Mammary epithelial cell (primary cell): ENCODE data around the gene RAB11FIP4.

Experiments
- EZH2 ChIP-seq: IDR thresholded peaks from 2 replicates; pipeline ENCODE4 v1.6.1; 2012; ENCODE audit warnings: low read length, inconsistent platforms, borderline replicate concordance
- TF ChIP-seq, protein P1 (sequence below), 2 donors: IDR thresholded peaks in 1 of 2; conservative IDR thresholded peaks in 1 of 2; 2 replicates each; pipeline ENCODE4 v1.5.1; 2011 to 2012; ENCODE audit warnings: inconsistent platforms in 2 of 2, low read length in 2 of 2, mild to moderate bottlenecking in 2 of 2, control low read depth in 1 of 2, low read depth in 1 of 2; ENCODE audit not compliant: insufficient read depth in 1 of 2; ENCODE audit errors: extremely low read depth in 1 of 2

DNA sequence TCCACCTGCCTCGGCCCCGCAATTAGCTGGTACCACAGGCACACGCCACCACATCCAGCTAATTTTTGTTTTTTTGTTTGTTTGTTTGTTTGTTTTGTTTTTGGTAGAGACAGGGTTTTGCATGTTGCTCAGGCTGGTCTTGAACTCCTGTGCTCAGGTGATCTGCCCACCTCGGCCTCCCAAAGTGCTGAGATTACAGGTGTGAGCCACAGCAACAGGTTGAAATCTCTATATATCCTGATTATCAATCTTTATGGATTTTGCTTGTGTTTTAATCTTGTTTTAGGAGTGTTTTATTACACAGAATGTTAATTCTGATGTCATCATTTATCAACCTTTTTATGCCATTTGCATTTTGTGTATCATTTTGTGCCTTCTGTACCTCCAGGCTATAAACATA is 48.2 kb downstream of the RAB11FIP4 start:
- no peak for TF ChIP-seq EZH2
- TF ChIP-seq, protein P1, sequence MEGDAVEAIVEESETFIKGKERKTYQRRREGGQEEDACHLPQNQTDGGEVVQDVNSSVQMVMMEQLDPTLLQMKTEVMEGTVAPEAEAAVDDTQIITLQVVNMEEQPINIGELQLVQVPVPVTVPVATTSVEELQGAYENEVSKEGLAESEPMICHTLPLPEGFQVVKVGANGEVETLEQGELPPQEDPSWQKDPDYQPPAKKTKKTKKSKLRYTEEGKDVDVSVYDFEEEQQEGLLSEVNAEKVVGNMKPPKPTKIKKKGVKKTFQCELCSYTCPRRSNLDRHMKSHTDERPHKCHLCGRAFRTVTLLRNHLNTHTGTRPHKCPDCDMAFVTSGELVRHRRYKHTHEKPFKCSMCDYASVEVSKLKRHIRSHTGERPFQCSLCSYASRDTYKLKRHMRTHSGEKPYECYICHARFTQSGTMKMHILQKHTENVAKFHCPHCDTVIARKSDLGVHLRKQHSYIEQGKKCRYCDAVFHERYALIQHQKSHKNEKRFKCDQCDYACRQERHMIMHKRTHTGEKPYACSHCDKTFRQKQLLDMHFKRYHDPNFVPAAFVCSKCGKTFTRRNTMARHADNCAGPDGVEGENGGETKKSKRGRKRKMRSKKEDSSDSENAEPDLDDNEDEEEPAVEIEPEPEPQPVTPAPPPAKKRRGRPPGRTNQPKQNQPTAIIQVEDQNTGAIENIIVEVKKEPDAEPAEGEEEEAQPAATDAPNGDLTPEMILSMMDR (conservative IDR thresholded peaks at IDR 0.05 in 1 of 2, IDR thresholded peaks at IDR 0.05 in 1 of 2; ENCODE audit: extremely low read depth in 1 of 2, insufficient read depth in 1 of 2, low read depth in 1 of 2, low read length in 2 of 2): no peak
